Endothelial cell of umbilical vein (primary cell): ENCODE measurements around the gene HERPUD1. TPM values are rescaled to one million over a fixed set of nuclear protein-coding genes. Genes with fewer than 3 reads are reported as not detected.

Source experiments
- BruUV-seq: library from RNA; stranded (reverse); fragments of 400-500 nt; replicated peaks from 2 replicates; lab custom pipeline; 2021; lab: Mats Ljungman, UMichigan
- CTCF ChIA-PET: fragments of 300-600, 350-600 bp; sonication (Branson Sonifier 250); formaldehyde crosslinking; loops from one replicate; lab custom pipeline; 2021; ENCODE audit warnings: antibody characterized with exemption, inconsistent platforms; lab: Charles Lee
- POLR2A ChIA-PET: fragments of 300-600, 350-600 bp; sonication (Branson Sonifier 250); formaldehyde crosslinking; loops from one replicate; lab custom pipeline; 2021; ENCODE audit warnings: antibody characterized with exemption, inconsistent platforms; lab: Charles Lee
- DNase-seq: peaks from one replicate; pipeline ENCODE4 v3.0.0-alpha.2; 2011; ENCODE audit warnings: low read depth, low spot score
- FAIRE-seq: peaks from 2 replicates; lab custom pipeline; 2011; peaks lifted over from hg19 to GRCh38; lab: Jason Lieb, UNC
- H2AFZ ChIP-seq: 2 replicates; pipeline ENCODE4 v1.6.0; 2012; ENCODE audit warnings: low read depth, low read length, control low read depth, inconsistent platforms
- H3K27ac ChIP-seq: 2 replicates; pipeline ENCODE4 v1.5.1; 2011; ENCODE audit warnings: low read depth, mild to moderate bottlenecking, control low read depth, low read length, moderate library complexity; ENCODE audit not compliant: insufficient read depth
- H3K27me3 ChIP-seq, 2 experiments: 2 replicates each; pipeline versions ENCODE4 v1.6.0 to v1.6.1; 2011; ENCODE audit warnings: low read length in 2 of 2, mixed read lengths in 1 of 2; ENCODE audit not compliant: control insufficient read depth in 2 of 2, insufficient read depth in 2 of 2
- H3K36me3 ChIP-seq, 2 experiments: 2 replicates in 1 of 2; 3 replicates in 1 of 2; pipeline ENCODE4 v1.5.1; 2011; ENCODE audit warnings: low read length in 2 of 2, mild to moderate bottlenecking in 1 of 2, moderate library complexity in 1 of 2; ENCODE audit not compliant: control insufficient read depth in 2 of 2, insufficient read depth in 2 of 2; ENCODE audit errors: extremely low read depth in 1 of 2
- H3K4me1 ChIP-seq: 3 replicates; pipeline ENCODE4 v1.5.1; 2011; ENCODE audit warnings: mild to moderate bottlenecking, low read length; ENCODE audit not compliant: control insufficient read depth, insufficient read depth; ENCODE audit errors: extremely low read depth
- H3K4me2 ChIP-seq: 2 replicates; pipeline ENCODE4 v1.6.1; 2011; ENCODE audit warnings: low read length, control low read depth, mixed read lengths; ENCODE audit not compliant: insufficient read depth
- H3K4me3 ChIP-seq, 3 experiments: fragments of 200-600 bp in 1 of 3; sonication (generic), shearing (Covaris generic) in 1 of 3; replicated peaks in 1 of 3; 2 replicates each; pipeline ENCODE4 v1.5.1; 2011 to 2016; ENCODE audit warnings: control low read depth in 3 of 3, low read length in 3 of 3, mild to moderate bottlenecking in 2 of 3, inconsistent platforms in 1 of 3, low read depth in 1 of 3, moderate library complexity in 1 of 3; ENCODE audit not compliant: insufficient read depth in 1 of 3
- H3K79me2 ChIP-seq: 2 replicates; pipeline ENCODE4 v1.6.0; 2012; ENCODE audit warnings: low read length, inconsistent platforms; ENCODE audit not compliant: control insufficient read depth, insufficient read depth
- H3K9ac ChIP-seq: replicated peaks from 2 replicates; pipeline ENCODE3; 2011; ENCODE audit warnings: low read length, control low read depth; ENCODE audit not compliant: insufficient read depth; ENCODE audit errors: extremely low read depth
- H3K9me1 ChIP-seq: replicated peaks from 3 replicates; pipeline ENCODE4 v1.6.0; 2011; ENCODE audit warnings: mild to moderate bottlenecking, low read length; ENCODE audit not compliant: control insufficient read depth, insufficient read depth; ENCODE audit errors: extremely low read depth
- H3K9me3 ChIP-seq: replicated peaks from 2 replicates; pipeline ENCODE4 v1.5.1; 2012; ENCODE audit warnings: low read length, inconsistent platforms; ENCODE audit not compliant: control insufficient read depth, insufficient read depth
- H4K20me1 ChIP-seq: replicated peaks from 2 replicates; pipeline ENCODE3; 2011; ENCODE audit warnings: mild to moderate bottlenecking, low read length; ENCODE audit not compliant: control insufficient read depth, insufficient read depth; ENCODE audit errors: extremely low read depth
- EZH2 ChIP-seq: IDR thresholded peaks from 2 replicates; pipeline ENCODE4 v1.6.1; 2012; ENCODE audit warnings: borderline replicate concordance, low read depth, mild to moderate bottlenecking, moderate library complexity, low read length, inconsistent platforms; ENCODE audit not compliant: severe bottlenecking
- FOS ChIP-seq: IDR thresholded peaks from 2 replicates; pipeline ENCODE4 v1.6.1; 2011; ENCODE audit warnings: mild to moderate bottlenecking, low read length, moderate library complexity, borderline replicate concordance; ENCODE audit not compliant: insufficient read depth
- GATA2 ChIP-seq: IDR thresholded peaks from 2 replicates; pipeline ENCODE4 v1.7.0; 2011; ENCODE audit warnings: low read depth, mild to moderate bottlenecking, moderate library complexity, mixed read lengths, low read length; ENCODE audit not compliant: insufficient read length, insufficient read depth
- JUN ChIP-seq: IDR thresholded peaks from 2 replicates; pipeline ENCODE4 v1.6.1; 2011; ENCODE audit warnings: borderline replicate concordance, low read depth; ENCODE audit not compliant: insufficient read length, insufficient read depth
- MYC ChIP-seq: IDR thresholded peaks from one replicate; pipeline ENCODE4 v1.6.1; 2011; ENCODE audit warnings: mild to moderate bottlenecking, low read depth, low read length
- POLR2A ChIP-seq: IDR thresholded peaks from 2 replicates; pipeline ENCODE4 v1.6.1; 2012; ENCODE audit warnings: low read depth, mild to moderate bottlenecking, control low read depth, low read length
- POLR2AphosphoS5 ChIP-seq: IDR thresholded peaks from 2 replicates; pipeline ENCODE4 v1.6.1; 2012; ENCODE audit warnings: low read depth, mild to moderate bottlenecking, control low read depth, low read length, moderate library complexity; ENCODE audit not compliant: insufficient read depth
- dilution Hi-C: fragments of 300-500 bp; cut with MboI; formaldehyde crosslinking; loops from one replicate; pipeline ENCODE4 v1.15.0; 2019; ENCODE audit warnings: low sequenced_read_pairs; ENCODE audit not compliant: extremely low pct_ligation_motif_present
- intact Hi-C: fragments of 100-400 bp; cut with micrococcal nuclease; formaldehyde crosslinking; loops from one replicate; pipeline ENCODE4 v1.10.0; 2022
- polyA plus RNA-seq, 4 experiments: library from polyadenylated mRNA; depleted of rRNA in 3 of 4; stranded (reverse) in 3 of 4; unstranded in 1 of 4; fragments of >200 nt; gene quantifications; 2 replicates each; pipeline versions ENCODE4 v1.2.1 to v1.2.3, GENCODE V29; 2011 to 2012; ENCODE audit warnings: missing spikeins in 1 of 4
- total RNA-seq: library from RNA; stranded (reverse); gene quantifications from 2 replicates; pipeline ENCODE4 v1.2.3, GENCODE V29; 2021
- TF ChIP-seq, protein P1 (sequence below): IDR thresholded peaks from 2 replicates; pipeline ENCODE4 v1.6.1; 2011; ENCODE audit not compliant: insufficient read depth, insufficient read length
- TF ChIP-seq, protein P2 (sequence below), 2 donors: IDR thresholded peaks; 1 replicate in 1 of 2; 2 replicates in 1 of 2; pipeline ENCODE4 v1.5.1; 2011; ENCODE audit warnings: low read length in 2 of 2, mild to moderate bottlenecking in 2 of 2, moderate library complexity in 2 of 2, control low read depth in 1 of 2, inconsistent platforms in 1 of 2, low read depth in 1 of 2; ENCODE audit not compliant: insufficient read depth in 1 of 2; ENCODE audit errors: extremely low read depth in 1 of 2

HERPUD1 gene
- total and polyA plus RNA-seq, 2 donors (not counting 3 experiments of a cell fraction or from before 2014, with no cell fraction given), result 107 to 109 TPM

DNA sequence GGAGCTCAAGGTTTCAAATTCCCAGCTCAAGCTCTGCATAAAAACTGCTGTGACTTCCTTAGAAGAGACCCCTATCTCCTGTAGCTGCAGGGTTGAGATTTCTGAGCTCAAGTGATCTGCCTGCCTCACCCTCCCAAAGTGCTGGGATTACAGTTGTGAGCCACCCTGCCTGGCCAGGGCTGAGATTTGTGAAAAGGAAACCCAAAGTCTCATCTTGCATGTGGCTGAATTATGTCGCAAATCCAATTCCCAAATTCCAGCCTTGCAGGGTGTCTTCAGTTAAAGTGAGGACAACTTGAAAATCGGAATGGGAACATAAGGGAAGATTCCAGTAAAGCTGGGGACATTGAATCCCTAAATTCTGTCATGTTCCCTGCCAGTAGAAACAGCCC is 15.7 kb downstream of the HERPUD1 start:
- FAIRE-seq (no peak), DNase-seq (no peak)
- H3K27me3 ChIP-seq, result no peaks in the 10 kb centered on the region
- CTCF ChIA-PET, result interaction anchor here (1.3 to 2.0 kb wide), 5 partner anchors 9 to 155 kb away, joined by 4 to 9 read pairs (median 6); partner anchors contain the start of gene CETP
- H3K79me2 ChIP-seq, result no peaks in the 10 kb centered on the region
- H2AFZ ChIP-seq, result no peak overlapping the region
- peaks cover 13 to 21% of the 10 kb centered on the region in 2 experiments for H3K36me3 ChIP-seq
- no peak overlapping the region for H3K27ac ChIP-seq
- no peaks in the 10 kb centered on the region for H4K20me1 ChIP-seq
- dilution Hi-C loops (no loop called here), intact Hi-C loops (no loop called here)
- H3K9me3 ChIP-seq, result no peaks in the 10 kb centered on the region
- H3K9ac ChIP-seq, result no peak overlapping the region
- BruUV-seq, result no TSS peak
- no peaks in the 10 kb centered on the region for H3K4me1 ChIP-seq
- H3K4me2 ChIP-seq, result no peak overlapping the region
- POLR2A ChIA-PET, result no interaction called here
- no peak overlapping the region for H3K4me3 ChIP-seq
- H3K9me1 ChIP-seq, result no peaks in the 10 kb centered on the region
- no peak for TF ChIP-seq FOS
- TF ChIP-seq, protein P1, sequence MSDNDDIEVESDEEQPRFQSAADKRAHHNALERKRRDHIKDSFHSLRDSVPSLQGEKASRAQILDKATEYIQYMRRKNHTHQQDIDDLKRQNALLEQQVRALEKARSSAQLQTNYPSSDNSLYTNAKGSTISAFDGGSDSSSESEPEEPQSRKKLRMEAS, result no peak
- no peak for TF ChIP-seq EZH2

DNA sequence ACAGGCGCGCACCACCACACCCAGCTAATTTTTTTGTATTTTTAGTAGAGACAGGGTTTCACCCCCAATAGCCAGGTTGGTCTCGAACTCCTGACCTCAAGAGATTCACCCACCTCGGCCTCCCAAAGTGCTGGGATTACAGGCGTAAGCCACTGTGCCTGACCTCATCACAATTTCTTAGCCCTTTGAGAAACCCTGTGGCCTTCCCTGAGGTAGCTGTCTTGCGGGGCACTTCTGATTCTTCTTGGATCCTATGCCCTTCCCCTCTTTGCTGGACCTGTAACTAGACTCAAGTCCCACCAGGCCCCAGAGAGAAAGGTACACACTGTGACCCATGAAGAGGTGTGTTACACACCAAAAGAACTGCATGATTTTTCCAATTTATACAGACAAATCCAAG is 16.3 kb downstream of the HERPUD1 start:
- Histone ChIP-seq H3K4me1 (no peaks in the 10 kb centered on the region), H3K27me3 (no peaks in the 10 kb centered on the region), H3K27ac (no peak overlapping the region), H3K79me2 (no peaks in the 10 kb centered on the region), H3K9me3 (no peaks in the 10 kb centered on the region), H3K9me1 (no peaks in the 10 kb centered on the region), H2AFZ (no peak overlapping the region), H3K4me2 (no peak overlapping the region), H3K4me3 (no peak overlapping the region), H3K36me3 (peaks cover 13 to 15% of the 10 kb centered on the region in 2 experiments), H4K20me1 (no peaks in the 10 kb centered on the region), H3K9ac (no peak overlapping the region)
- CTCF ChIA-PET, result interaction anchor here (1.3 to 2.0 kb wide), 3 partner anchors 9 to 155 kb away, joined by 6 to 9 read pairs (median 6); no protein-coding TSS in a partner anchor
- no peak for DNase-seq
- POLR2A ChIA-PET, result no interaction called here
- FAIRE-seq, result no peak
- no TSS peak for BruUV-seq
- intact Hi-C loops, result no loop called here
- TF ChIP-seq POLR2A (no peak), EZH2 (no peak), FOS (no peak), MYC (no peak), GATA2 (no peak), JUN (no peak), POLR2AphosphoS5 (no peak)
- TF ChIP-seq, protein P2, sequence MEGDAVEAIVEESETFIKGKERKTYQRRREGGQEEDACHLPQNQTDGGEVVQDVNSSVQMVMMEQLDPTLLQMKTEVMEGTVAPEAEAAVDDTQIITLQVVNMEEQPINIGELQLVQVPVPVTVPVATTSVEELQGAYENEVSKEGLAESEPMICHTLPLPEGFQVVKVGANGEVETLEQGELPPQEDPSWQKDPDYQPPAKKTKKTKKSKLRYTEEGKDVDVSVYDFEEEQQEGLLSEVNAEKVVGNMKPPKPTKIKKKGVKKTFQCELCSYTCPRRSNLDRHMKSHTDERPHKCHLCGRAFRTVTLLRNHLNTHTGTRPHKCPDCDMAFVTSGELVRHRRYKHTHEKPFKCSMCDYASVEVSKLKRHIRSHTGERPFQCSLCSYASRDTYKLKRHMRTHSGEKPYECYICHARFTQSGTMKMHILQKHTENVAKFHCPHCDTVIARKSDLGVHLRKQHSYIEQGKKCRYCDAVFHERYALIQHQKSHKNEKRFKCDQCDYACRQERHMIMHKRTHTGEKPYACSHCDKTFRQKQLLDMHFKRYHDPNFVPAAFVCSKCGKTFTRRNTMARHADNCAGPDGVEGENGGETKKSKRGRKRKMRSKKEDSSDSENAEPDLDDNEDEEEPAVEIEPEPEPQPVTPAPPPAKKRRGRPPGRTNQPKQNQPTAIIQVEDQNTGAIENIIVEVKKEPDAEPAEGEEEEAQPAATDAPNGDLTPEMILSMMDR (IDR thresholded peaks at IDR 0.05; ENCODE audit: extremely low read depth in 1 of 2, insufficient read depth in 1 of 2, low read depth in 1 of 2, low read length in 2 of 2), result no peak
- TF ChIP-seq, protein P1, result no peak
- dilution Hi-C loops, result no loop called here
